ENCODE measurements around the gene CACNA1A.
A peak's percentile ranks its signal among the peaks of the same experiment; 100 is the strongest.
"Not testable (repeated sequence)": the region's sequence is repeated elsewhere in the genome, so short reads cannot be mapped to it uniquely, and the experiment has no call there.

The CACNA1A gene

GRCh38 chr19:13267889-13268288, 238.4 kb downstream of the CACNA1A start:
- no peak for DNase-seq

GRCh38 chr19:13267131-13267530, 239.1 kb downstream of the CACNA1A start:
- DNase-seq: no peak

GRCh38 chr19:13262450-13262849, 243.8 kb downstream of the CACNA1A start:
- DNase-seq: peak; percentile 51

- DNase-seq: no peak
These were observed 245.2 kb downstream of the CACNA1A start for GRCh38 chr19:13260883-13261653.

GRCh38 chr19:13256918-13257317, 249.4 kb downstream of the CACNA1A start:
- no peak for DNase-seq

- DNase-seq: not testable (repeated sequence)
These were observed 249.9 kb downstream of the CACNA1A start for GRCh38 chr19:13256398-13256797.

- no peak for DNase-seq
These were observed 250.6 kb downstream of the CACNA1A start for GRCh38 chr19:13255719-13256059.

GRCh38 chr19:13255041-13255718, 251.1 kb downstream of the CACNA1A start:
- DNase-seq: no peak

GRCh38 chr19:13252569-13253335, 253.5 kb downstream of the CACNA1A start:
- DNase-seq: no peak

- no peak for DNase-seq
These were observed 261.4 kb downstream of the CACNA1A start for GRCh38 chr19:13244920-13245319.

- no peak for DNase-seq
These were observed 264.8 kb downstream of the CACNA1A start for GRCh38 chr19:13241231-13242104.

GRCh38 chr19:13240312-13241022, 265.8 kb downstream of the CACNA1A start:
- no peak for DNase-seq

- DNase-seq: no peak
These were observed 267.3 kb downstream of the CACNA1A start for GRCh38 chr19:13238891-13239534.

GRCh38 chr19:13234518-13234917, 271.8 kb downstream of the CACNA1A start:
- no peak for DNase-seq

GRCh38 chr19:13231663-13232062, 274.6 kb downstream of the CACNA1A start:
- no peak for DNase-seq

GRCh38 chr19:13229246-13229645, 277.0 kb downstream of the CACNA1A start:
- no peak for DNase-seq

GRCh38 chr19:13228561-13228960, 277.7 kb downstream of the CACNA1A start:
- DNase-seq: no peak

GRCh38 chr19:13226983-13227382, 279.3 kb downstream of the CACNA1A start:
- no peak for DNase-seq

GRCh38 chr19:13225973-13226865, 280.1 kb downstream of the CACNA1A start:
- DNase-seq: no peak

GRCh38 chr19:13225085-13225484, 281.2 kb downstream of the CACNA1A start:
- no peak for DNase-seq

All from NCI-H2171 treated with DMSO at 0.1 percent for 48 hours (cell line).